B cell (primary cell): ENCODE measurements around the gene HDC. TPM values are rescaled to one million over a fixed set of nuclear protein-coding genes. Genes with fewer than 3 reads are reported as not detected.

Source experiments
- ATAC-seq: fragments of 200-7000 bp; cut with Tn5 transposase; one replicate; pipeline ENCODE4 v1.10.0; 2021; ENCODE audit warnings: low read depth, mild to moderate bottlenecking, moderate number of reproducible peaks, moderate library complexity
- CTCF ChIA-PET: fragments of 350-600 bp; sonication (Branson Sonifier 250); formaldehyde crosslinking; loops from one replicate; lab custom pipeline; 2021; ENCODE audit warnings: antibody characterized with exemption, inconsistent platforms; lab: Charles Lee
- POLR2A ChIA-PET: fragments of 350-600 bp; sonication (Branson Sonifier 250); formaldehyde crosslinking; loops from one replicate; lab custom pipeline; 2021; ENCODE audit warnings: antibody characterized with exemption; lab: Charles Lee
- DNase-seq: peaks from one replicate; pipeline ENCODE4 v3.0.0; 2013
- H2AFZ ChIP-seq: 2 replicates; pipeline ENCODE4 v1.6.1; 2012; ENCODE audit warnings: mild to moderate bottlenecking, low read depth, low read length; ENCODE audit not compliant: insufficient read depth, poor library complexity, severe bottlenecking
- H3K27ac ChIP-seq, 2 donors: 1 replicate in 1 of 2; 2 replicates in 1 of 2; pipeline ENCODE4 v1.5.1; 2012 to 2013; ENCODE audit warnings: low read length in 2 of 2, mild to moderate bottlenecking in 2 of 2, moderate library complexity in 1 of 2
- H3K27me3 ChIP-seq, 4 experiments: fragments of 200-600 bp in 1 of 4; sonication (generic) in 1 of 4; replicated peaks in 1 of 4; 1 replicate in 2 of 4; 2 replicates in 2 of 4; pipeline versions ENCODE4 v1.6.1 to v1.7.0; 2013 to 2016; ENCODE audit warnings: low read length in 3 of 4, mild to moderate bottlenecking in 2 of 4, mixed read lengths in 1 of 4, moderate library complexity in 1 of 4; ENCODE audit not compliant: insufficient read depth in 4 of 4, control insufficient read depth in 3 of 4; ENCODE audit errors: control extremely low read depth in 1 of 4
- H3K36me3 ChIP-seq, 2 experiments: replicated peaks in 1 of 2; 1 replicate in 1 of 2; 2 replicates in 1 of 2; pipeline versions ENCODE4 v1.6.1 to v1.7.1; 2013; ENCODE audit warnings: low read length in 1 of 2; ENCODE audit not compliant: insufficient read depth in 2 of 2, control insufficient read depth in 1 of 2; ENCODE audit errors: control extremely low read depth in 1 of 2, extremely low read depth in 1 of 2
- H3K4me1 ChIP-seq, 2 donors: fragments of 200-600 bp in 1 of 2; sonication (generic) in 1 of 2; 1 replicate in 1 of 2; 2 replicates in 1 of 2; pipeline versions ENCODE4 v1.5.1 to v1.6.1; 2013 to 2017; ENCODE audit warnings: low read length in 2 of 2; ENCODE audit not compliant: control insufficient read depth in 2 of 2, insufficient read depth in 2 of 2
- H3K4me2 ChIP-seq: replicated peaks from 2 replicates; pipeline ENCODE3; 2012; ENCODE audit warnings: mild to moderate bottlenecking, low read depth, low read length; ENCODE audit not compliant: poor library complexity, severe bottlenecking
- H3K4me3 ChIP-seq, 5 experiments: fragments of 200-600 bp in 1 of 5; sonication (generic) in 1 of 5; 1 replicate in 3 of 5; 2 replicates in 2 of 5; pipeline versions ENCODE4 v1.5.1 to v1.7.0; 2011 to 2016; ENCODE audit warnings: low read length in 4 of 5, mild to moderate bottlenecking in 4 of 5, low read depth in 2 of 5, control low read depth in 1 of 5, moderate library complexity in 1 of 5; ENCODE audit not compliant: insufficient read depth in 1 of 5; ENCODE audit errors: control extremely low read depth in 1 of 5, extremely low read depth in 1 of 5
- H3K79me2 ChIP-seq: fragments of 200-600 bp; sonication (generic); one replicate; pipeline ENCODE4 v1.6.0; 2016; ENCODE audit warnings: low read length; ENCODE audit not compliant: control insufficient read depth, insufficient read depth
- H3K9ac ChIP-seq: fragments of 200-600 bp; sonication (generic); 2 replicates; pipeline ENCODE4 v1.6.1; 2017; ENCODE audit warnings: mild to moderate bottlenecking, low read length, moderate library complexity
- H3K9me3 ChIP-seq, 3 donors: one replicate each; pipeline versions ENCODE4 v1.6.1 to v1.7.1; 2013; ENCODE audit warnings: low read length in 2 of 3; ENCODE audit not compliant: control insufficient read depth in 2 of 3, insufficient read depth in 1 of 3; ENCODE audit errors: control extremely low read depth in 1 of 3
- H4K20me1 ChIP-seq: 2 replicates; pipeline ENCODE4 v1.6.0; 2012; ENCODE audit warnings: mild to moderate bottlenecking, low read length; ENCODE audit not compliant: insufficient read depth, control insufficient read depth, poor library complexity, severe bottlenecking
- H3K27ac Mint-ChIP-seq: one replicate; pipeline ENCODE4 v1.8.0; 2021; ENCODE audit warnings: mixed read lengths
- H3K27me3 Mint-ChIP-seq: one replicate; pipeline ENCODE4 v1.8.0; 2021; ENCODE audit warnings: mixed read lengths
- H3K4me1 Mint-ChIP-seq: one replicate; pipeline ENCODE4 v1.8.0; 2021; ENCODE audit warnings: mixed read lengths
- H3K4me3 Mint-ChIP-seq: one replicate; pipeline ENCODE4 v1.8.0; 2021; ENCODE audit warnings: mixed read lengths
- H3K9me3 Mint-ChIP-seq: one replicate; pipeline ENCODE4 v1.8.0; 2022; ENCODE audit warnings: mixed read lengths; ENCODE audit not compliant: insufficient read depth
- EZH2 ChIP-seq: IDR thresholded peaks from 2 replicates; pipeline ENCODE4 v1.6.1; 2012; ENCODE audit warnings: borderline replicate concordance, low read depth, mild to moderate bottlenecking, moderate library complexity, low read length; ENCODE audit not compliant: insufficient read depth, poor library complexity, severe bottlenecking
- WGBS: methylation state at CpG from one replicate; pipeline ENCODE4 v1.1.5; 2013; ENCODE audit warnings: missing lambda C conversion rate; ENCODE audit not compliant: insufficient coverage; 5-methylcytosine and 5-hydroxymethylcytosine counted together
- intact Hi-C: fragments of 100-400 bp; cut with micrococcal nuclease; formaldehyde crosslinking; loops from one replicate; pipeline ENCODE4 v1.10.0; 2022
- polyA plus RNA-seq: library from polyadenylated mRNA; depleted of rRNA; stranded (reverse); fragments of >200 nt; gene quantifications from 2 replicates; pipeline ENCODE4 v1.2.3, GENCODE V29; 2012
- total RNA-seq, 2 donors: library from RNA; stranded (reverse); fragments of 120-200 nt in 1 of 2; gene quantifications; 1 replicate in 1 of 2; 2 replicates in 1 of 2; pipeline versions ENCODE4 v1.2.3 to v1.2.4, GENCODE V29; 2013 to 2022
- TF ChIP-seq, protein P1 (sequence below): fragments of 200-600 bp; IDR thresholded peaks from one replicate; pipeline ENCODE4 v1.8.0; 2022; ENCODE audit warnings: antibody characterized with exemption, mild to moderate bottlenecking

The HDC gene
- total and polyA plus RNA-seq, 2 donors (not counting 1 experiment from before 2014, with no cell fraction given): 0.88 TPM; not detected in 1

DNA sequence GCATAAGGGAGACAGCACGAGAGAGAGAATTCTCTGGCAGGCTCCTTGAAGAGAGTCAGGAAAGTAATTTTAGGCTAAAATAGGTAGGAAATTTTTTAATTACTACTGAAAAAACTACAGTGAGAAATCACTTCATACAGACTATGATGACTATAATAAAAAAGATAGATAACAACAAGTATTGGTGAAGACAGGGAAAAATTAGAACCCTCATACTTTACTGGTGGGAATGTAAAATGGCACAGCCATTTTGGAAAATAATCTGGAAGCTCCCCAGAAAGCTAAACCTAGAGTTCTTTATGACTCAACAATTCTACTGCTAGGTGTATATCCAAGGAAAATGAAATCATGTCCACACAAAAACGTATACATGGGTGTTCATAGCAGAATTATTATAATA, 2.1 kb upstream of the HDC start:
- DNase-seq (no peak), ATAC-seq (no peak)
- Histone ChIP-seq H3K4me1 (peaks cover 0 to 3% of the 10 kb centered on the region in 2 donors), H3K9me3 (peaks cover 0 to 2% (median 0%) of the 10 kb centered on the region in 3 donors), H3K4me3 (no peak overlapping the region), H3K27ac (no peak overlapping the region), H3K9ac (no peak overlapping the region), H2AFZ (no peak overlapping the region), H3K27me3 (no peaks in the 10 kb centered on the region), H3K79me2 (no peaks in the 10 kb centered on the region), H3K36me3 (no peaks in the 10 kb centered on the region), H4K20me1 (no peaks in the 10 kb centered on the region), H3K4me2 (no peak overlapping the region)
- Mint-ChIP-seq H3K27ac (no peak overlapping the region), H3K9me3 (no peaks in the 10 kb centered on the region), H3K4me3 (no peak overlapping the region), H3K4me1 (peaks cover 3% of the 10 kb centered on the region), H3K27me3 (peaks cover 14% of the 10 kb centered on the region)
- TF ChIP-seq, protein P1, sequence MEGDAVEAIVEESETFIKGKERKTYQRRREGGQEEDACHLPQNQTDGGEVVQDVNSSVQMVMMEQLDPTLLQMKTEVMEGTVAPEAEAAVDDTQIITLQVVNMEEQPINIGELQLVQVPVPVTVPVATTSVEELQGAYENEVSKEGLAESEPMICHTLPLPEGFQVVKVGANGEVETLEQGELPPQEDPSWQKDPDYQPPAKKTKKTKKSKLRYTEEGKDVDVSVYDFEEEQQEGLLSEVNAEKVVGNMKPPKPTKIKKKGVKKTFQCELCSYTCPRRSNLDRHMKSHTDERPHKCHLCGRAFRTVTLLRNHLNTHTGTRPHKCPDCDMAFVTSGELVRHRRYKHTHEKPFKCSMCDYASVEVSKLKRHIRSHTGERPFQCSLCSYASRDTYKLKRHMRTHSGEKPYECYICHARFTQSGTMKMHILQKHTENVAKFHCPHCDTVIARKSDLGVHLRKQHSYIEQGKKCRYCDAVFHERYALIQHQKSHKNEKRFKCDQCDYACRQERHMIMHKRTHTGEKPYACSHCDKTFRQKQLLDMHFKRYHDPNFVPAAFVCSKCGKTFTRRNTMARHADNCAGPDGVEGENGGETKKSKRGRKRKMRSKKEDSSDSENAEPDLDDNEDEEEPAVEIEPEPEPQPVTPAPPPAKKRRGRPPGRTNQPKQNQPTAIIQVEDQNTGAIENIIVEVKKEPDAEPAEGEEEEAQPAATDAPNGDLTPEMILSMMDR: no peak
- no peak for TF ChIP-seq EZH2
- CTCF ChIA-PET: no interaction called here
- POLR2A ChIA-PET: no interaction called here
- intact Hi-C loops: no loop called here
- no CpG with 5 or more reads among the region's 2 CpGs for WGBS

DNA sequence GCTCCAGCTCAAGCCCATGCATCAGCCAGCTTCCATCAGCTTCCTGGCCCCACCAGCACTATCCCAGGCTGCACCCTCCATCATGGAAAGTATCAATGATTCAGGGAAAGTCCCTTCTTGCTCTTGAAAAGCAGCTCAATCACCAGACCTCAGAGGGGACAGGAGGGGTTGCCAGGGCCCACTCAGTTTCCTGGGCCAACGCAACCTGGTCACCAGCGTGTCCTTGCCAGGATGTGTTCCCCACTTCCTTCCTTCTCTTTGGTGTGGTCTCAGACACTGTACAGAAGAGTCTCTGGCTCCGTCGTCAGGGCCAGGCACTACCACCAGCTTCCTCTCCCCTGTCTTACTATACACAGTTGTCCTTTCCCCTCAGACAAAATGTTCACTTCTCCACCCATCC, 3.0 kb downstream of the HDC start:
- Mint-ChIP-seq H3K4me1 (peaks cover 9% of the 10 kb centered on the region), H3K27ac (no peak overlapping the region), H3K9me3 (no peaks in the 10 kb centered on the region), H3K27me3 (peaks cover 14% of the 10 kb centered on the region), H3K4me3 (no peak overlapping the region)
- Histone ChIP-seq H3K36me3 (no peaks in the 10 kb centered on the region), H4K20me1 (no peaks in the 10 kb centered on the region), H3K9ac (no peak overlapping the region), H3K4me3 (no peak overlapping the region), H3K4me1 (peaks cover 0 to 9% of the 10 kb centered on the region in 2 donors), H2AFZ (no peak overlapping the region), H3K27ac (no peak overlapping the region), H3K79me2 (no peaks in the 10 kb centered on the region), H3K27me3 (no peaks in the 10 kb centered on the region), H3K9me3 (peaks cover 0 to 2% (median 0%) of the 10 kb centered on the region in 3 donors), H3K4me2 (no peak overlapping the region)
- ChIA-PET POLR2A (no interaction called here), CTCF (no interaction called here)
- ATAC-seq (no peak), DNase-seq (no peak)
- intact Hi-C loops: no loop called here
- 0% methylated on average over 4 of the region's 4 CpGs for WGBS
- no peak for TF ChIP-seq EZH2
- TF ChIP-seq, protein P1: no peak
